Measurements from ENCODE around the gene SELP. TPM values are rescaled to one million over a fixed set of nuclear protein-coding genes. Genes with fewer than 3 reads are reported as not detected.

SELP gene
- total and polyA plus RNA-seq, 9 of the 15 experiments (the other 6 are each of a cell fraction or from before 2014, with no cell fraction given): not detected

DNA sequence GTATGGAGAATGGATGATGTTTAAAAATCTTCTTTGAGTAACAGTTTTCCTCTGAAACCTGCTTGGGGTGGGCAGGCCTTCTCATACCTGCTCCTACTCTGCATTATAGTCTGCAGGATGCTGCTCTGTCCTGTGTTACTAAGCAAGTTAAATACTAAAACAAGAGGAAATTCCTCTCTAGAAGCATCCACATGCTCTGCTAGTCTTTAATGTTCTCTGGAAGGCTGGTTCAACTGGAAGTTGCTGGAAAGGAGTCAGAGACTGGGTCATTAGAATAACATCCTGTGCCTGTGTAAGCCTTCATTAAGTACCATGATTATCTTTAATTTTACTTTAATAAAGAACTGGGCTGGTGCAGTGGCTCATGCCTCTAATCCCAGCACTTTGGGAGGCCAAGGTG, 5.8 kb downstream of the SELP start (continued):
- TF ChIP-seq CEBPB (tag; IDR thresholded peaks at IDR 0.05) (no peak), SIRT6 (IDR thresholded peaks at IDR 0.05; ENCODE audit: low read depth, low read length) (no peak), ZBTB8A (IDR thresholded peaks at IDR 0.05; ENCODE audit: partially characterized antibody) (no peak), CBX2 (IDR thresholded peaks at IDR 0.05; ENCODE audit: insufficient read depth, low read length, poor library complexity, severe bottlenecking) (no peak), NFIC (IDR thresholded peaks at IDR 0.05) (no peak), MCM5 (IDR thresholded peaks at IDR 0.05; ENCODE audit: low read depth) (no peak), CEBPG (CRISPR knock-in tag; IDR thresholded peaks at IDR 0.05) (no peak), CEBPG (tag; conservative IDR thresholded peaks at IDR 0.05 in 1 of 2, IDR thresholded peaks at IDR 0.05 in 1 of 2) (no peak)
- TF ChIP-seq, protein P1, sequence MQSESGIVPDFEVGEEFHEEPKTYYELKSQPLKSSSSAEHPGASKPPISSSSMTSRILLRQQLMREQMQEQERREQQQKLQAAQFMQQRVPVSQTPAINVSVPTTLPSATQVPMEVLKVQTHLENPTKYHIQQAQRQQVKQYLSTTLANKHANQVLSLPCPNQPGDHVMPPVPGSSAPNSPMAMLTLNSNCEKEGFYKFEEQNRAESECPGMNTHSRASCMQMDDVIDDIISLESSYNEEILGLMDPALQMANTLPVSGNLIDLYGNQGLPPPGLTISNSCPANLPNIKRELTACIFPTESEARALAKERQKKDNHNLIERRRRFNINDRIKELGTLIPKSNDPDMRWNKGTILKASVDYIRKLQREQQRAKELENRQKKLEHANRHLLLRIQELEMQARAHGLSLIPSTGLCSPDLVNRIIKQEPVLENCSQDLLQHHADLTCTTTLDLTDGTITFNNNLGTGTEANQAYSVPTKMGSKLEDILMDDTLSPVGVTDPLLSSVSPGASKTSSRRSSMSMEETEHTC (IDR thresholded peaks at IDR 0.05): no peak

GRCh38 chr1:169623132-169623926, 6.6 kb downstream of the SELP start:
- ChIA-PET CTCF (ENCODE audit: low intra/inter-chr PET ratio) (no interaction called here), POLR2A (no interaction called here)
- Histone ChIP-seq H3K4me3 (no peak overlapping the region), H3K9me1 (ENCODE audit: control insufficient read depth, insufficient read depth, low read length) (no peaks in the 10 kb centered on the region), H3K9ac (ENCODE audit: insufficient read depth in 1 of 2, low read depth in 2 of 2, low read length in 2 of 2) (no peak overlapping the region), H2AFZ (ENCODE audit: low read depth, low read length) (no peak overlapping the region), H3K79me2 (ENCODE audit: control insufficient read depth, insufficient read depth, low read length) (no peaks in the 10 kb centered on the region), H4K20me1 (replicated peaks; ENCODE audit: control insufficient read depth, insufficient read depth, low read length) (no peaks in the 10 kb centered on the region), H3K27ac (ENCODE audit: extremely low read depth, low read depth, low read length) (no peak overlapping the region), H3K9me3 (replicated peaks; ENCODE audit: control insufficient read depth, insufficient read depth, low read depth, low read length) (no peaks in the 10 kb centered on the region), H3K4me1 (replicated peaks in 1 of 2; ENCODE audit: control insufficient read depth in 2 of 2, insufficient read depth in 2 of 2, low read length in 2 of 2) (no peaks in the 10 kb centered on the region), H3K36me3 (ENCODE audit: control insufficient read depth, insufficient read depth, low read length) (no peaks in the 10 kb centered on the region), H3K27me3 (ENCODE audit: control insufficient read depth in 2 of 2, insufficient read depth in 2 of 2, low read length in 2 of 2) (0 out of 5 replicates have a peak, but pooled peaks cover 0 to 10% of the 10 kb centered on the region in 2 experiments), H3K4me2 (ENCODE audit: insufficient read depth, low read length) (no peak overlapping the region)
- FAIRE-seq: no peak
- in situ Hi-C loops (cut with MboI) (no loop called here), intact Hi-C loops (cut with micrococcal nuclease) (no loop called here)
- BruUV-seq (replicated peaks): no TSS peak
- ATAC-seq: no peak
- no peak for DNase-seq (ENCODE audit: extremely low read depth in 1 of 4, low spot score in 3 of 4)
- 2% methylated on average over 6 of the region's 6 CpGs for WGBS (ENCODE audit: insufficient coverage, low coverage, missing lambda C conversion rate)
- no peak for TF ChIP-seq ZNF589 (CRISPR knock-in tag; IDR thresholded peaks at IDR 0.05; ENCODE audit: low read depth)
- no peak for TF ChIP-seq HDAC1 (IDR thresholded peaks at IDR 0.05)
- no peak for TF ChIP-seq ZFP1 (CRISPR knock-in tag; IDR thresholded peaks at IDR 0.05)
- no peak for TF ChIP-seq NR3C1 (CRISPR knock-in tag; IDR thresholded peaks at IDR 0.05)
- TF ChIP-seq NFE2 (IDR thresholded peaks at IDR 0.05; ENCODE audit: low read depth): no peak
- TF ChIP-seq SMAD3 (CRISPR knock-in tag; conservative IDR thresholded peaks at IDR 0.05): no peak
- TF ChIP-seq L3MBTL2 (IDR thresholded peaks at IDR 0.05): no peak
- TF ChIP-seq PRMT5 (CRISPR knock-in tag; IDR thresholded peaks at IDR 0.05): no peak
- no peak for TF ChIP-seq EP300 (IDR thresholded peaks at IDR 0.05; ENCODE audit: low read length)
- TF ChIP-seq STAT5B (CRISPR knock-in tag; IDR thresholded peaks at IDR 0.05): no peak
- no peak for TF ChIP-seq ARID3A (IDR thresholded peaks at IDR 0.05; ENCODE audit: borderline replicate concordance, low read depth, low read length)
- TF ChIP-seq SIN3B (IDR thresholded peaks at IDR 0.05; ENCODE audit: low read depth): no peak

Measured in K562 (cell line).